SU-DHL-6 (cell line): ENCODE data around the gene TENT4B.

ENCODE experiments used
- EZH2phosphoT487 ChIP-seq: fragments of 200-600 bp; sonication (generic), shearing (Covaris generic); conservative IDR thresholded peaks from 2 replicates; pipeline ENCODE4 v1.6.1; 2018; ENCODE audit warnings: mild to moderate bottlenecking, antibody characterized with exemption, low read length, moderate library complexity, mixed read lengths
- TF ChIP-seq, protein P1 (sequence below): fragments of 200-600 bp; sonication (generic); IDR thresholded peaks from one replicate; pipeline ENCODE4 v1.5.1; 2017; ENCODE audit warnings: antibody characterized with exemption, mild to moderate bottlenecking, low read length, moderate library complexity; ENCODE audit not compliant: insufficient read depth, poor library complexity, severe bottlenecking

DNA sequence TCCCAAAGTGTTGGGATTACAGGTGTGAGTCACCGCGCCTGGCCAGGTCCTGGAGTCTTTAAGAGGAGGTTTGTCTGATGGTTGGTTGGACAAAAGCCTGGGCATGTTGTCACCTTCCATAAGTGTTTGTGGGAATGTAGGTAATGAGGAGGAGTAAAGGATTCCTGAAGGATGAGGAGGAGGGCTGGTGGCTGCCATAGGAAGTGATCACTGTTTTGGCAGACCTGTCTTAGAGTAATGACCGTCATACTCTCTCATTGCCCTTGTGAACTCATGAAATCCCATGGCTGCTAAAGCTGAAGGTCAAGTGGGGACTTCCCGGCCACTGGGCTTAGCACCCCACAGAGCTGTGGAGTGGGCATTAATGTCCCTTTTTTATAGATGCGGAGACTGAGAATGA lies 40.5 kb downstream of the TENT4B start:
- TF ChIP-seq, protein P1, sequence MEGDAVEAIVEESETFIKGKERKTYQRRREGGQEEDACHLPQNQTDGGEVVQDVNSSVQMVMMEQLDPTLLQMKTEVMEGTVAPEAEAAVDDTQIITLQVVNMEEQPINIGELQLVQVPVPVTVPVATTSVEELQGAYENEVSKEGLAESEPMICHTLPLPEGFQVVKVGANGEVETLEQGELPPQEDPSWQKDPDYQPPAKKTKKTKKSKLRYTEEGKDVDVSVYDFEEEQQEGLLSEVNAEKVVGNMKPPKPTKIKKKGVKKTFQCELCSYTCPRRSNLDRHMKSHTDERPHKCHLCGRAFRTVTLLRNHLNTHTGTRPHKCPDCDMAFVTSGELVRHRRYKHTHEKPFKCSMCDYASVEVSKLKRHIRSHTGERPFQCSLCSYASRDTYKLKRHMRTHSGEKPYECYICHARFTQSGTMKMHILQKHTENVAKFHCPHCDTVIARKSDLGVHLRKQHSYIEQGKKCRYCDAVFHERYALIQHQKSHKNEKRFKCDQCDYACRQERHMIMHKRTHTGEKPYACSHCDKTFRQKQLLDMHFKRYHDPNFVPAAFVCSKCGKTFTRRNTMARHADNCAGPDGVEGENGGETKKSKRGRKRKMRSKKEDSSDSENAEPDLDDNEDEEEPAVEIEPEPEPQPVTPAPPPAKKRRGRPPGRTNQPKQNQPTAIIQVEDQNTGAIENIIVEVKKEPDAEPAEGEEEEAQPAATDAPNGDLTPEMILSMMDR = no peak
- no peak for TF ChIP-seq EZH2phosphoT487
